Middle frontal gyrus (tissue), 1 donor: ENCODE measurements around the gene TAF10.
A peak's percentile ranks its signal among the peaks of the same experiment; 100 is the strongest.

Experiments used
- DNase-seq: peaks from one replicate; pipeline ENCODE4 v3.0.0-alpha.2; 2015; ENCODE audit warnings: low spot score; ENCODE audit errors: extremely low spot score

The TAF10 gene

DNA sequence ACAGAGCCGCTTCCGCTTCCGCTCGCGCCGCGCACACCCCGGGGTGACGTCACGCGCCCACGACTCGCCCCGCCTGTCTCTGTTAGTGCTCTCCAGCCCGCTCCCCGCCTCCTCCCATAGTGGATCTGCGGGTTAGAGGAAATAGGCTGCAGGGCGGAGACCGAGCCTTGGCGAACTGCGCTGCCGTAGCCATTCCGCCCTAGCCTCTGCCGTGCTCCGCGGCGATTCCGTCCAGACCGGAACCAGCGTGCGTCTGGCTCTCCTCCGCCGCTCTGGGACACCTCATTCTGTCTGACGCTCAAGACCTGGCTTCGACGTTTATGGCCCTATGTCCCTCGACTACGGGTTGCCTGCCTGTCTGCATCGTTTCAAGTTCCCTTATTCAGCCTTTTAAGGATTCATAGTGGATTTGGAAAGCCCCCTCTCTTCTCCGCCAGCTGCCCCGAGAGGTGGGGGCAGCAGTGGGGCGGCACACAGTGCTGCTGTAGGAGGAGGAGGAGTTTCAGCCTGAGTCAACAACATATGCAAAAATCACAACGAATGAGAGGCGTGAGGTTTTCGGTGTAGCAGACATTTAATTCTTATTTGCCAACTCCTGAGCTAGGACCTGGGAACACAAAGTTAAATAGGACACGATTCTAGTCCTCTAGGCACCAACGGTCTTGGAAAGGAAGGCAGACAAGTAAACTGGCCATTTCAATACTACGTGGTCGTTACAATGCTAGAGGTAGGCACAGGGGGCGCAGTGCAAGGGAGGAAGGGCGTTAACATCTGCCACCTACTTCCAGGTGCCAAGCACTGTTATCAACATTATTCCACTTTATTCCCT lies at the start of gene TAF10:
Gene TAF10 (minus strand): TSS at position 4 of the 829 bp plus-strand sequence. CDS start 27 bp downstream, outside the sequence.
- peak; percentile 86 for DNase-seq

- DNase-seq, result no peak
These were observed 48.7 kb upstream of the TAF10 start for GRCh38 chr11:6660712-6661111.

DNA sequence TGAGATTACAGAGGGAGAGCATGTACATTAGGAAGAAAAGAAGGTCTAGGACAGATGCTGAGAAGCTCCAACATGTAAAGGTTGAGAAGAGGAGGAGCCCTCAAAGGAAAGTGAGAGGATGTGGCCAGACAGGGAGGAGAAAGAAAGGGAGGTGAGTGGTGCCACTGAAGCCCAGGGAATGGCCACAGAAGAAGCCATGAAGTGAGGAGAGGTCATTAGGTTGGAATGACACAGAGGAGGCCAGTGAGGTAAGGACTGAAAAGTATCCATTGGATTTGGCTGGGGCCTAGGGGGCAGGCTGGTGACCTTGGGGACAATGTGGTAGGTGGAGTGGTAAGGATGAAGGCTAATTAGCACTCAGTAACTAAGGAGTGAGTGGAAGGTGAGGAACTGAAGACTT lies 46.6 kb upstream of the TAF10 start:
- no peak for DNase-seq

DNA sequence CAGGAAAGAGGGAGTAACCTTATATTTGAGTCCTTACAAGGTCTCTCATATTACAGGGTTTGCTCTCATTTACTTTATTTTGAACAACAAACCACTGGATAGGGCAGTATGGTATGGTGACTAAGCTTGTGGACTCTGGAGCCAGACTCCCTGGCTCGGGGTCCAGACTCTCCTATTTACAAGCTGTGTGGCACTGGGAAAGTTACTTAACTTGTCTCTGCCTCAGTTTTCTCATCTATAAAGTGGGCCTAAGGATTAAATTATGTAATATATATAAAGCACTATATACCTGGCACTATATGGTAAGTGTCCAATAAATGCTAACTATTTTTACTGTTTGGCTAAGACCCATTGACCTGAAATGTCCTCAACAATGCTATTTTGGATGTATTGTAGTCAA lies 45.3 kb upstream of the TAF10 start:
- DNase-seq, result no peak

- no peak for DNase-seq
These were observed 44.9 kb upstream of the TAF10 start for GRCh38 chr11:6656936-6657335.

DNA sequence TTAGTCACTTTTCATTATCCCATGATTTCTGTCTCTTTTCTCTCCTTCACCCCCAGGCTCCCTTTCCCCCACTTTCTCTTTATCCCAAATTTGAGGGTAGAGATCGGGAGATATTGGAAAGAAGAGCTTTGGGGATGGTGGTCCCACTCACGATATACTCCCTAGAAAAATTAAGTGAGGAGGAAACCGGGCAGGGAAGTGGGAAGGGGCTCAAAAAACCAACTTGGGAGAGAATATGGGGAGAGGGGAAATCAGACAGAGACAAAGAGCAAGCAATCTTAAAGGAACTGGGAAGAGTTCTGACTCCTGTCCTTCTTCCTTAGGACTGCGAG lies 44.5 kb upstream of the TAF10 start:
- DNase-seq, result no peak

DNA sequence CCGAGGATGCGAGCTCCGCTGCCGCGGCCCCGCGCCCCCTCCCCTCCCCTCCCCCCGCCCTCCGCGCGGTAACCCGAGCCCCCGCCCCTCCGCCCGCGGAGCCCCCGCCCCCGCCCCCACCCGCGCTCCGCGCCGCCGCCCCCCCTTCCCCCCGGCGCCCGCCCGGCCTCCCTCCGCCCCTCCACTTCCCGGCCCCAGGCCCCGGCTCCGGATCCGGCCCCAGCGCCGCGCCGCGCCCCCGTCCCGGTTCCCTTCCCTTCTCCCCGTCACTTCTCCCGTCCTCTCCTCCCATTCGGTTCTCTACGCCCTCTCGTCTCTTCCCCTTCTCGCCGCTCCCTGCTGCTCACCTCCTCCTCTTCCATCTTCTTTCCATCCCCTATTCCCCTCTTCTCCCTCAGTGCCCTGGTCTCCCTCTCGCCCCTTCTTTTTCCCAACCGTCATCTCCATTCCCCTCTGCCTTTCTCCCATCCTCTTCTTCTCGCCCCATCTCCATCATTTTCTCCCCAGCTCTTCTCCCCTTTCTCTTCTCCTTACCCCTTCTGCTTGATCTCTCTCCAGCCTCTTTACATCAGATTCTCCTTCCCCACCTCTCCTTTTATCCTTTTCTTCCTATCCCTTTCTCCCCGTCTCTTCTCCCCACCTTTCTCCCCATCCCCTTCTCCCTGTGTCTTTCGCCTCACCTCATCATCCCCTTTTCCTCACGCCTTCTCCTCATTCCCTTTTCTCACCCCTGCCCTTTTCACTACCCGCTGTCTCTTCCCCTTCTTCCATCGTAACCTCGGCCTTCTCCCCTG lies 44.0 kb upstream of the TAF10 start, which contains the start of gene DCHS1:
Gene DCHS1 (minus strand): TSS at position 20 of the 794 bp plus-strand sequence. CDS start 14,196 bp downstream, outside the sequence.
- DNase-seq, result no peak

DNA sequence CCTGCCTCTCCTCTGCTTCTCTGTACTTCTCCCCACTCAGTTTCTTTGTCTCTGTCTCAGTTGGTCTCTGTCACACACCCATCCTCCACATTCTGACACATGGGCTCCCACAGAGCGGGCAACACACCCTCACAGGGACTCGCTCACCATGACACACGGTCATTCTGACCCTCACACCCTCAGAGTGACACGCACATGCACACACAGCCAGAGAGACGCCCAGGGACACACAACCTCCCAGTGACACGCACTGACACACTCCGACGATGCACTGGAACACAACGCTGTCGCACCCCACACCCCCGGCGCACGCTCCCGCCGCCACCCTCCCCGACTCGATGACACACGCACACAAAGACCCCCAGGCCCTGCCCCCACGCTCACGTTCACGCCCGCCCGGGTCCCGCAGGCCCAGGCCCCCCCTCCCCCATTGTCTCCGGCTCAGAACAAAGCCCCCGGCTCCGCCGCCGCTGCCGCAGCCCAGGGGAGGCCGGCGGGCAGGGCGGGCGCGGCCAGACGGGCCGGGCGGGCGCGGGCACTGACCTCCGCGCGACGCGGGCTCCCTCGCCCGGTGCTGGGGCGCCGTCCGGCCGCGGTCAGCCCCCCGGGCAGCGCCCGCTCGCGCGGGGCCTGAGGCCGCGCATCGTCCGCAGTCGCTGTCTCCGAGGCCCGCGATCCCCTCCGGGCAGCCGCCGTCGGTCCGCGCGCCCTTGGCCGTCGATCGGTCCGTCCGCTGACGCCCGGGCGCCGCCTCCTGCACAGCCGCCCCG lies 43.2 kb upstream of the TAF10 start:
- DNase-seq, result no peak

GRCh38 chr11:6654281-6655019 lies 42.4 kb upstream of the TAF10 start:
- DNase-seq, result no peak

GRCh38 chr11:6653656-6654055 lies 41.6 kb upstream of the TAF10 start:
- DNase-seq, result no peak

DNA sequence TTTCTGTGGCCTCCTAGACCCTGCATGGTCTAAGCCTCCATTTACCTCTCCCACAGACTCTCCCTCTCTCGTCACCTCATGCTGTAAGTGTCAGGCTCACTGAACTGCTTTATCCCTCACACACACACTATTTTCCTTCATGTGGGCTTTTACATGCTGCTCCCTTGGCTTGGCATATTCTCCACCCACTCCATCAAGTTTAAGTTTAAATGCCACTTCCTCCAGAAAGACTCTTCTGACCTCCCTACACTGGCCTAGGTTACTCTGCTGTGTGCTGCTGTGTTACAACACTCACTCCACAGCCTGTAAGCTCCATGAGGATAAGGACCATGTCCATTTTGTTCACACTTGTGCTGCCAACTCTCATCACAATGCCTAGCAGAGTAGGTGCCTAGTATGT lies 41.1 kb upstream of the TAF10 start:
- DNase-seq, result no peak

GRCh38 chr11:6652182-6652581 lies 40.2 kb upstream of the TAF10 start:
- no peak for DNase-seq

GRCh38 chr11:6650980-6651379 lies 39.0 kb upstream of the TAF10 start:
- DNase-seq, result no peak

DNA sequence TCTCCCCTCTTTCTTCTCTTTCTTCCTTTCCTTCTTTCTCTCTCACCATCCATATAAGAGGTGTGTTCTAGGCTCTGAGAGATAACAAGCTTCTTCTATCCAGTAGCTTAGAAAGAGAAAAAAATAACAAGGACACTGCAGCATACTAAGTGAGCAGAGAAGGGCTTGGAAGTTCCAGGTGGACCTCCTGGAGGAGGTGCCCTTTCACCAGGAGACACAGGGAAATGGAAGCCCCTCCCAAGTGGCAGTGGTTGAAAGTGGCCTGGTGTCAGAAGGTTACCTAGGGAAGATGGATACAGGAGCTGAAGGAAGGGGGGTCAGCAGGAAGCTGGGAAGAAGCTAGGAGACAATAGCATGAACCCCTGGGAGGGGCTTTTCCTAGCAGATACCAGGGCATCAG lies 38.1 kb upstream of the TAF10 start:
- DNase-seq, result no peak

- DNase-seq, result no peak
These were observed 36.5 kb upstream of the TAF10 start for GRCh38 chr11:6648501-6648900.

DNA sequence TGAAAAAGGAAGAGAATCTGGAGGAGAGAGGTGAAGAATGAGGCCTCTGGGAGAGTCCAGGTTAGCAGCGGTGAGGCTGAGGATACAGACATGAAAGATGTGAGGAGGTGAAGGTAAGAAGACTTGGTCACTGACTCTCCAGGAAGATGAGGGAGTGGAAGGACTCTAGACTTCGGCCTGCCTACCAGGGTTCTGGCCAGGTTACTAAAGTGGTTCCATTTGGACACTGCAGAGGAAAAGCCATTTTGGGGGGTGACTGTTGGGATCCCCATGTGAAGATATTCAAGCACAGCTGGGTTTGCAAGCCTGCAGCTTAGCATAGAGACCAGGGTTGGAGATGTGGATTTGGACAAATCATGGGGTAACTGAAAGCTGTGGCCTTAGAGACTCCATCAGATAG lies 35.8 kb upstream of the TAF10 start:
- no peak for DNase-seq

DNA sequence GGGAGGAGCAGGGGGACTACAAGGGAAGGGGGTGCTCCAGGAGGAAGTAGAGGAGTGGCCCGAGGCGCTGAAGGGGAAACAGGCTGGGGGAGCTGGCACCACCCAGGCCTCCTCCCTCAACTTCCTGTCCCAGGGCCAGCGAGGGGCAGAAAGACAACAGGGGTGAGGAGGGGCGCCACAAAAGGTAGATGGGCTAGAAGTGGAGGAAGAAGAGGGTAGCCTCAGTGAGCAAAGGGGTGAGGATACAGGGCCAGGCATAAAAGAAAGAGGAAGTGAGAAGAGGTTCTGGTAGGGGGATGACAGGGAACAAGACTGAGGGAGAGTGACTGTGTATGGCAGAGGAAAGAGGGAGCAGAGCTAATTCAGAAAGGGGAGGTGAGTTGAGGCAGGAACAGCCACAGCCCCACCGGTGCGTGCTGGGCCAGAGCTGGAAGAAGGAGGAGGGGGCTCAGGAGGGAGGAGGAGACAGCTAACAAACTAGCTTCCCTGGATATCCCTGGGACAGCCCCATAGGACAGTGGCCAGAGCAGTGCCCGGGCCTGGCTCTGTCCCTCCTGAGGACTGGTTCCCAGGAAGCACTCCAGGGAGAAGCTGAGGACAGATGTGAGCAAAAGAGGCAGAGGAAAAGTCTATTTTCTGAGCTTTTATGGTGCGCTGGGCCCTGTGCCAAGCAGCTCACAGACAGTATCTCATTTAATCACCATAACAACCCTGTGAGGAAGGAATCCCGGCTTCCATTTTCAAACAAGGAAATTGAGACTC lies 35.1 kb upstream of the TAF10 start:
- DNase-seq, result no peak

DNA sequence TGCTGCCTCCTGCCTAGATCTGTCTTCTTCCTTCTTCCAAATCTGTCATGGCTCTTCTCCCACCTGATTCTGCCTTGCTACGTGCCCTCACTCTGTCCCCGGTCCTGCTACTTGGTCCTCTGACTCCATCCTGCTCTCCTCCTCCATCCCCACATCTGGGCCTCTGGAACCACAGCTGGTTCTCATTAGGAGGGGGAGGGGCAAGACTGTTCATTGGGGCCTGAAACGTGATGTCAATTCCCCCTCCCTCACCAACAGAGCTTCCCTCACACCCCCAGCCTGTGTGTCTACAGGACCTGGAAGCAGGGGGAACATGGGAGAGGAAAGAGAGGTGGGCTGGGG lies 34.5 kb upstream of the TAF10 start:
- no peak for DNase-seq

DNA sequence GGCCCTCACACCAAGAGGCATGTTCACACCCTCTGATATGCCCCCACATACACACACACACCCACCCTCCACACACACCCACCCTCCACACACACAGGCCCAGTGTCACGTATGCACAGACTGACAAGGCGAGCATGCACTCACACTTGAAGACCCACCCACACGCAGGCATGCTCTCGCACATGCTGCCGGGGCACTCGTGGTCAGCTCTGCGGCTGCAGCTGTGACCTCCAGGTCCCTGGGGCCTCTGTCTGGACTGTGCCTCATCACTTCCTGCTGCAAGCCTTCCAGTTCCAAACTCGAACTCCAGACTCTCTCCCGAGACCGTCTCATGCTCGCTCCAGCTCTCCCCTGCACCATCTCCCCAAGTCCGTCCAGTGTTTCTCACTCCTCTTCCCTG lies 34.1 kb upstream of the TAF10 start:
- DNase-seq, result no peak

DNA sequence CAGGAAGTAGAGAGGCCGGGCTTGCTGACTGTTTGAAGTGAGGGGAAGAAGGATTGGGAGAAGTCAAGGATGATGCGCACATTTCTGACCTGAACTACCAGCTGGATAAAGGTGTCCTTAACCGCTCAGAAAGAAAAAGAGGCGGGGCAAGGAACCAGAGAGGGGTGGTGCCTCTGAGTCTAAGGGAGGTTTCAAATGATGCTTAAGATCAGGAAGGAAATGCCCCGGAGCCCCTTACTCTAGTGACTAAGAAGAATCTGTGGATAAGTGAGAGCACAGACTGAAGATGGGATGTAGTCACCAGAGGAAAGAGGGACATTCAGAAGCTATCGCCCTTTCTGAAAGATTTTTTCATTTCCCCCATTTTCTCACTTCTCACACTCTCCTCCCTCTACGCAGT lies 30.9 kb upstream of the TAF10 start:
- DNase-seq, result no peak
